Osteoblast (primary cell): ENCODE data around the gene NLRP3. TPM values are rescaled to one million over a fixed set of nuclear protein-coding genes. Genes with fewer than 3 reads are reported as not detected.
"Not testable (repeated sequence)": the region's sequence is repeated elsewhere in the genome, so short reads cannot be mapped to it uniquely, and the experiment has no call there.

ENCODE experiments used
- DNase-seq: peaks from one replicate; pipeline ENCODE4 v3.0.0; 2011; ENCODE audit warnings: low spot score, mixed read lengths; ENCODE audit not compliant: insufficient read length; ENCODE audit errors: missing footprints
- H2AFZ ChIP-seq: 2 replicates; pipeline ENCODE4 v1.6.0; 2011; ENCODE audit warnings: mild to moderate bottlenecking, low read length
- H3K27ac ChIP-seq: 2 replicates; pipeline ENCODE4 v1.5.1; 2011; ENCODE audit warnings: mild to moderate bottlenecking, low read depth, low read length, moderate library complexity
- H3K27me3 ChIP-seq: 2 replicates; pipeline ENCODE4 v1.6.0; 2012; ENCODE audit warnings: mild to moderate bottlenecking, control low read depth, inconsistent platforms, low read length, moderate library complexity; ENCODE audit not compliant: insufficient read depth
- H3K36me3 ChIP-seq: 2 replicates; pipeline ENCODE4 v1.5.1; 2011; ENCODE audit warnings: mild to moderate bottlenecking, low read length, control low read depth, moderate library complexity; ENCODE audit not compliant: insufficient read depth
- H3K4me1 ChIP-seq: 2 replicates; pipeline ENCODE4 v1.5.1; 2011; ENCODE audit warnings: mild to moderate bottlenecking, low read length, control low read depth, moderate library complexity; ENCODE audit not compliant: insufficient read depth
- H3K4me2 ChIP-seq: 2 replicates; pipeline ENCODE4 v1.6.0; 2011; ENCODE audit warnings: mild to moderate bottlenecking, low read length; ENCODE audit not compliant: insufficient read depth
- H3K4me3 ChIP-seq: fragments of 200-600 bp; sonication (generic); 3 replicates; pipeline ENCODE4 v1.5.1; 2012; ENCODE audit warnings: mild to moderate bottlenecking, low read length, inconsistent platforms; ENCODE audit not compliant: insufficient read depth
- H3K79me2 ChIP-seq: 2 replicates; pipeline ENCODE4 v1.6.0; 2012; ENCODE audit warnings: mild to moderate bottlenecking, low read length, control low read depth, inconsistent platforms; ENCODE audit not compliant: insufficient read depth
- H3K9me3 ChIP-seq: 2 replicates; pipeline ENCODE4 v1.5.1; 2011; ENCODE audit warnings: low read depth, low read length, control low read depth
- H4K20me1 ChIP-seq: 2 replicates; pipeline ENCODE4 v1.6.0; 2012; ENCODE audit warnings: mild to moderate bottlenecking, low read length, control low read depth; ENCODE audit not compliant: insufficient read depth
- total RNA-seq: library from RNA; depleted of rRNA; stranded (reverse); fragments of >200 nt; gene quantifications from 2 replicates; pipeline ENCODE4 v1.2.3, GENCODE V29; 2012
- TF ChIP-seq, protein P1 (sequence below): IDR thresholded peaks from 2 replicates; pipeline ENCODE4 v1.5.1; 2011; ENCODE audit warnings: mild to moderate bottlenecking, low read depth, low read length, moderate library complexity; ENCODE audit errors: extremely low read depth

Gene NLRP3
- total RNA-seq, 1 donor = 0.36 TPM

GRCh38 chr1:247387565-247387964 is 28.4 kb upstream of the NLRP3 start:
- no peak overlapping the region for H3K27ac ChIP-seq
- H3K9me3 ChIP-seq = no peaks in the 10 kb centered on the region
- H3K36me3 ChIP-seq = no peaks in the 10 kb centered on the region
- H4K20me1 ChIP-seq = no peaks in the 10 kb centered on the region
- H3K4me2 ChIP-seq = no peak overlapping the region
- H3K4me1 ChIP-seq = peaks cover 16% of the 10 kb centered on the region
- H3K79me2 ChIP-seq = no peaks in the 10 kb centered on the region
- H3K4me3 ChIP-seq = no peak overlapping the region
- TF ChIP-seq, protein P1, sequence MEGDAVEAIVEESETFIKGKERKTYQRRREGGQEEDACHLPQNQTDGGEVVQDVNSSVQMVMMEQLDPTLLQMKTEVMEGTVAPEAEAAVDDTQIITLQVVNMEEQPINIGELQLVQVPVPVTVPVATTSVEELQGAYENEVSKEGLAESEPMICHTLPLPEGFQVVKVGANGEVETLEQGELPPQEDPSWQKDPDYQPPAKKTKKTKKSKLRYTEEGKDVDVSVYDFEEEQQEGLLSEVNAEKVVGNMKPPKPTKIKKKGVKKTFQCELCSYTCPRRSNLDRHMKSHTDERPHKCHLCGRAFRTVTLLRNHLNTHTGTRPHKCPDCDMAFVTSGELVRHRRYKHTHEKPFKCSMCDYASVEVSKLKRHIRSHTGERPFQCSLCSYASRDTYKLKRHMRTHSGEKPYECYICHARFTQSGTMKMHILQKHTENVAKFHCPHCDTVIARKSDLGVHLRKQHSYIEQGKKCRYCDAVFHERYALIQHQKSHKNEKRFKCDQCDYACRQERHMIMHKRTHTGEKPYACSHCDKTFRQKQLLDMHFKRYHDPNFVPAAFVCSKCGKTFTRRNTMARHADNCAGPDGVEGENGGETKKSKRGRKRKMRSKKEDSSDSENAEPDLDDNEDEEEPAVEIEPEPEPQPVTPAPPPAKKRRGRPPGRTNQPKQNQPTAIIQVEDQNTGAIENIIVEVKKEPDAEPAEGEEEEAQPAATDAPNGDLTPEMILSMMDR = no peak
- no peaks in the 10 kb centered on the region for H3K27me3 ChIP-seq
- no peak overlapping the region for H2AFZ ChIP-seq
- DNase-seq = no peak

- no peaks in the 10 kb centered on the region for H3K9me3 ChIP-seq
- TF ChIP-seq, protein P1 = peak; percentile 93
- no peaks in the 10 kb centered on the region for H3K36me3 ChIP-seq
- peak overlapping the region; percentile 90 for H3K4me2 ChIP-seq
- no peaks in the 10 kb centered on the region for H3K27me3 ChIP-seq
- H3K79me2 ChIP-seq = no peaks in the 10 kb centered on the region
- H3K4me1 ChIP-seq = peaks cover 11% of the 10 kb centered on the region
- H3K4me3 ChIP-seq = peak overlapping the region; percentile 65
- peak; percentile 90 for DNase-seq
- no peak overlapping the region for H3K27ac ChIP-seq
- H4K20me1 ChIP-seq = no peaks in the 10 kb centered on the region
- H2AFZ ChIP-seq = peak overlapping the region; percentile 96
Measured at GRCh38 chr1:247390116-247390791, 25.7 kb upstream of the NLRP3 start.

- Histone ChIP-seq H3K4me3 (no peak overlapping the region), H3K4me2 (peak overlapping the region; percentile 90), H4K20me1 (no peaks in the 10 kb centered on the region), H3K79me2 (no peaks in the 10 kb centered on the region), H3K9me3 (no peaks in the 10 kb centered on the region), H3K27ac (no peak overlapping the region), H3K4me1 (peaks cover 8% of the 10 kb centered on the region), H3K27me3 (no peaks in the 10 kb centered on the region), H2AFZ (no peak overlapping the region), H3K36me3 (no peaks in the 10 kb centered on the region)
- TF ChIP-seq, protein P1 = no peak
- no peak for DNase-seq
Measured at GRCh38 chr1:247390996-247391395, 25.0 kb upstream of the NLRP3 start.

- Histone ChIP-seq H2AFZ (no peak overlapping the region), H3K27ac (no peak overlapping the region), H3K9me3 (no peaks in the 10 kb centered on the region), H3K4me1 (no peaks in the 10 kb centered on the region), H3K36me3 (no peaks in the 10 kb centered on the region), H3K79me2 (no peaks in the 10 kb centered on the region), H3K4me3 (no peak overlapping the region), H3K4me2 (no peak overlapping the region), H4K20me1 (no peaks in the 10 kb centered on the region), H3K27me3 (no peaks in the 10 kb centered on the region)
- TF ChIP-seq, protein P1 = no peak
- no peak for DNase-seq
Measured at GRCh38 chr1:247392088-247392487, 23.9 kb upstream of the NLRP3 start.

DNA sequence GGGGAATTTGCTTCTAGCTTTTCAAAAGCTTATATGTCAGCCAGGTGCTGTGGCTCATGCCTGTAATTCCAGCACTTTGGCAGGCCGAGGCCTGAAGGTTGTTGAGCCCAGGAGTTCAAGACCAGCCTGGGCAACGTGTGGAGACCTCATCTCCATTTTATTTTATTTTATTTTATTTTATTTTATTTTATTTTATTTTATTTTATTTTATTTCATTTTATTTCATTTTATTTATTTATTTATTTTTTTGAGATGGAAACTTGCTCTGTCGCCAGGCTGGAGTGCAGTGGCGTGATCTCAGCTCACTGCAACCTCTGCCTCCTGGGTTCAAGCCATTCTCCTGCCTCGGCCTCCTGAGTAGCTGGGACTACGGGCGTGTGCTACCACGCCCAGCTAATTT is 20.9 kb upstream of the NLRP3 start:
- not testable (repeated sequence) for H4K20me1 ChIP-seq, H3K9me3 ChIP-seq, H3K4me2 ChIP-seq, H3K27ac ChIP-seq, H3K27me3 ChIP-seq, H3K36me3 ChIP-seq, DNase-seq, H2AFZ ChIP-seq, H3K4me3 ChIP-seq, H3K79me2 ChIP-seq, H3K4me1 ChIP-seq
